HG02852 (cell line): ENCODE measurements around the gene PEA15.

Experiments
- ATAC-seq: cut with Tn5 transposase; IDR thresholded peaks from one replicate; pipeline ENCODE4 v1.9.1; 2021; ENCODE audit warnings: mild to moderate bottlenecking, moderate library complexity; ENCODE audit not compliant: unreplicated experiment

The PEA15 gene

GRCh38 chr1:160207771-160208556, 2.8 kb downstream of the PEA15 start:
- ATAC-seq = no peak

GRCh38 chr1:160208557-160209320, 3.6 kb downstream of the PEA15 start:
- ATAC-seq = no peak

GRCh38 chr1:160209321-160210046, 4.3 kb downstream of the PEA15 start:
- ATAC-seq = no peak

GRCh38 chr1:160210561-160210960, 5.4 kb downstream of the PEA15 start:
- no peak for ATAC-seq

- ATAC-seq = no peak
Observed at GRCh38 chr1:160211046-160211790, 6.0 kb downstream of the PEA15 start.

- ATAC-seq = no peak
Observed at GRCh38 chr1:160214481-160215140, 9.4 kb downstream of the PEA15 start.

GRCh38 chr1:160216301-160216700, 11.1 kb downstream of the PEA15 start:
- ATAC-seq = no peak

- ATAC-seq = no peak
Observed at GRCh38 chr1:160217481-160218051, 12.4 kb downstream of the PEA15 start.

- ATAC-seq = no peak
Observed at GRCh38 chr1:160219062-160219929, 14.1 kb downstream of the PEA15 start.

- ATAC-seq = no peak
Observed at GRCh38 chr1:160220301-160220700, 15.1 kb downstream of the PEA15 start.

GRCh38 chr1:160221089-160221488, 15.9 kb downstream of the PEA15 start:
- ATAC-seq = no peak

GRCh38 chr1:160222546-160222945, 17.4 kb downstream of the PEA15 start:
- ATAC-seq = no peak

GRCh38 chr1:160224606-160225005, 19.4 kb downstream of the PEA15 start:
- ATAC-seq = no peak

- no peak for ATAC-seq
Observed at GRCh38 chr1:160225345-160225744, 20.2 kb downstream of the PEA15 start.

- no peak for ATAC-seq
Observed at GRCh38 chr1:160226623-160227022, 21.4 kb downstream of the PEA15 start.

- ATAC-seq = no peak
Observed at GRCh38 chr1:160227034-160227433, 21.9 kb downstream of the PEA15 start.

- no peak for ATAC-seq
Observed at GRCh38 chr1:160227561-160227960, 22.4 kb downstream of the PEA15 start.

- ATAC-seq = no peak
Observed at GRCh38 chr1:160228431-160228830, 23.2 kb downstream of the PEA15 start.

- ATAC-seq = no peak
Observed at GRCh38 chr1:160232911-160233310, 27.7 kb downstream of the PEA15 start.
